IMR-90 (cell line): ENCODE results near the gene TGM5. TPM values are rescaled to one million over a fixed set of nuclear protein-coding genes. Genes with fewer than 3 reads are reported as not detected.

Source experiments
- microRNA-seq, 2 experiments: library from miRNA; stranded (forward) in 1 of 2; unstranded in 1 of 2; fragments of 10-50 nt in 1 of 2; fragments of <30 nt in 1 of 2; gene quantifications in 1 of 2; microRNA quantifications in 1 of 2; one replicate each; pipeline versions ENCODE3 to v1.1.0; 2013 to 2020; ENCODE audit not compliant: insufficient read depth in 1 of 2, insufficient read length in 1 of 2, unreplicated experiment in 1 of 2
- polyA plus RNA-seq, 3 experiments: library from polyadenylated mRNA; depleted of rRNA; stranded (reverse); fragments of >200 nt; gene quantifications; 2 replicates each; pipeline ENCODE4 v1.2.3, GENCODE V29; 2012; ENCODE audit warnings: low replicate concordance in 1 of 3
- small RNA-seq, 5 experiments: library from RNA; depleted of rRNA; stranded (forward); fragments of <200 nt; gene quantifications; one replicate each; pipeline ENCODE3, GENCODE V24; 2012
- total RNA-seq: library from RNA; depleted of rRNA; stranded (reverse); fragments of >200 nt; gene quantifications from 2 replicates; pipeline ENCODE4 v1.2.3, GENCODE V29; 2012; rRNA removed

The TGM5 gene
- total and polyA plus RNA-seq, 2 of the 4 experiments (the other 2 are of a cell fraction) = not detected

Small RNA genes within 50 kb of the gene (microRNA-seq; reads per million reads assigned to microRNA genes)
- gene RF00019 (ENCODE audit: insufficient read depth, insufficient read length) = not detected

Small RNA genes within 50 kb of the gene (small RNA-seq; reads per million reads assigned to genes)
- gene RF00019 = 0 reads per million in 5 experiments

Other genes starting within 250 kb of the TGM5 start
- 30.1 and 48.9 TPM in 2 replicates for gene UBR1, start 160.9 kb downstream of the TGM5 start, total RNA-seq
- 5.0 and 6.5 TPM in 2 replicates for gene UBR1, start 160.9 kb downstream of the TGM5 start, polyA plus RNA-seq (2012; rRNA removed)
- 5.6 and 8.6 TPM in 2 replicates for gene TMEM62, start 133.3 kb downstream of the TGM5 start, total RNA-seq
- 3.1 and 3.7 TPM in 2 replicates for gene TMEM62, start 133.3 kb downstream of the TGM5 start, polyA plus RNA-seq (2012; rRNA removed)
- 33.9 and 40.3 TPM in 2 replicates for gene CCNDBP1, start 81.5 kb downstream of the TGM5 start, total RNA-seq
- 33.4 and 34.9 TPM in 2 replicates for gene CCNDBP1, start 81.5 kb downstream of the TGM5 start, polyA plus RNA-seq (2012; rRNA removed)
- gene EPB42, start 45.9 kb downstream of the TGM5 start, total RNA-seq = not detected in 2 replicates
- not detected in 2 replicates for gene EPB42, start 45.9 kb downstream of the TGM5 start, polyA plus RNA-seq (2012; rRNA removed)
- gene TGM7, start 35.3 kb upstream of the TGM5 start, total RNA-seq = not detected in 2 replicates
- not detected in 2 replicates for gene TGM7, start 35.3 kb upstream of the TGM5 start, polyA plus RNA-seq (2012; rRNA removed)
- 9.7 and 12.2 TPM in 2 replicates for gene LCMT2, start 63.6 kb upstream of the TGM5 start, total RNA-seq
- 5.7 and 5.8 TPM in 2 replicates for gene LCMT2, start 63.6 kb upstream of the TGM5 start, polyA plus RNA-seq (2012; rRNA removed)
- gene ZSCAN29, start 104.1 kb upstream of the TGM5 start, total RNA-seq = 8.6 and 9.4 TPM in 2 replicates
- gene ZSCAN29, start 104.1 kb upstream of the TGM5 start, polyA plus RNA-seq (2012; rRNA removed) = 5.6 and 6.8 TPM in 2 replicates
- 11.9 and 12.7 TPM in 2 replicates for gene TUBGCP4, start 104.2 kb upstream of the TGM5 start, total RNA-seq
- gene TUBGCP4, start 104.2 kb upstream of the TGM5 start, polyA plus RNA-seq (2012; rRNA removed) = 7.7 and 7.9 TPM in 2 replicates
- 64.5 and 73.9 TPM in 2 replicates for gene TP53BP1, start 226.2 kb upstream of the TGM5 start, total RNA-seq
- 33.9 and 36.3 TPM in 2 replicates for gene TP53BP1, start 226.2 kb upstream of the TGM5 start, polyA plus RNA-seq (2012; rRNA removed)